NCI-H524 treated with DMSO at 0.1 percent for 48 hours (cell line): ENCODE results near the gene PRSS48.
"Not testable (repeated sequence)": the region's sequence is repeated elsewhere in the genome, so short reads cannot be mapped to it uniquely, and the experiment has no call there.

Experiments
- DNase-seq: peaks from one replicate; lab custom pipeline; 2025; lab: John Stamatoyannopoulos, UW

Gene PRSS48, protein sequence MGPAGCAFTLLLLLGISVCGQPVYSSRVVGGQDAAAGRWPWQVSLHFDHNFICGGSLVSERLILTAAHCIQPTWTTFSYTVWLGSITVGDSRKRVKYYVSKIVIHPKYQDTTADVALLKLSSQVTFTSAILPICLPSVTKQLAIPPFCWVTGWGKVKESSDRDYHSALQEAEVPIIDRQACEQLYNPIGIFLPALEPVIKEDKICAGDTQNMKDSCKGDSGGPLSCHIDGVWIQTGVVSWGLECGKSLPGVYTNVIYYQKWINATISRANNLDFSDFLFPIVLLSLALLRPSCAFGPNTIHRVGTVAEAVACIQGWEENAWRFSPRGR

DNA sequence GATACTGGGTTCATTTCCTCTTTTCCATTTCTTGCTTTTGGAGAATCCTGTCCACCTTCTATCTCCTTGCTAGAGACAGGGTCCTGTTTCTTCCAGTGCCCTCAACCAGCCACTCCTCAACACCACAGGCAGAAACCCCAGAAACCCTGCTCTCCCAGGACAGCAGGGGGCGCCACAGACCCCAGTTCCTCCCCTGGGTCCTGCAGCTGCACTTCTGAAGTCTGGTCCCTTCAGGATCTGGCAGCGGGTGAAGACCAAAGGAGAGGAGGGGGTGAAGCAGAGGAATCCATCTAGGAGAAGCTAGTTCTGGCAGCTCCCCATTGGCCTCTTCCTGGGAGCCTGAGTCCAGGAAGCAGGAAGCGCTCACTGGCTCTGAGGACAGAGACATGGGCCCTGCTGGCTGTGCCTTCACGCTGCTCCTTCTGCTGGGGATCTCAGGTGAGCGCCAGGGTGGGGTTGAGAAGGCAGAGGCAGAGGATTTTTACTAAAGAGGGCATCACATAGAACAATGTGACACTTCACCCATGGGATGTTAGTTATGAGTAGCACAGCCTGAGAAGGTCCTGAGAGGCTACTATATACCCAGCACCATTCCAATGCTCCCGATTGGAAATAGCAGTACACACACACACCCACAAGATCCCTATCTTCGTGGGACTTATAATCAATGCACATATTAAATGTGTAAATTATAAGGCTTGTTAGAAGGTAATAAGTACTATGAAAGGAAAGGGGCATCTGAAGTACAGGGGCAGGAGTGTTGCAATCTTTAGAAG lies at the start of gene PRSS48:
Gene PRSS48, plus strand, starts transcription at position 375 of the 776 bp plus-strand sequence. Its CDS starts 12 bp downstream, at position 387.
- no peak for DNase-seq

DNA sequence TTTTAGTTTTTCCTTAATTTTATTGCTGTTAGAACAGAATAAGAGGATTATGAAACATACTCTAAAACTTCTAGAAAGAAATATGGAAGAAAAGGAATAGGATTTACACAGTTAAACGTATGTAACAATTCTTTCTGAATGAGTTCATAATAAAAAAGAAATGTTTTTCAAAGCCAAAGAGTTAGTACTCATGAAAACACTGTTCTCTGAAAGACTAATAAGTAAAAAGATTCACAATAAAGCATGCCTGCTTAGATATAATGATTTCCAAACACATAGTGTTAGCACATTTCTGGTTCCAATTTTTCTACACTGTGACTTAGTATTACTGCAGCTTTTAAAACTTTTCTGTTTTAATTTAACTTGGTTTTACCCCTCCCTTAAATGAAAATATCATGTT lies 49.8 kb upstream of the PRSS48 start:
- no peak for DNase-seq

GRCh38 chr4:151227731-151228130 lies 49.2 kb upstream of the PRSS48 start:
- no peak for DNase-seq

DNA sequence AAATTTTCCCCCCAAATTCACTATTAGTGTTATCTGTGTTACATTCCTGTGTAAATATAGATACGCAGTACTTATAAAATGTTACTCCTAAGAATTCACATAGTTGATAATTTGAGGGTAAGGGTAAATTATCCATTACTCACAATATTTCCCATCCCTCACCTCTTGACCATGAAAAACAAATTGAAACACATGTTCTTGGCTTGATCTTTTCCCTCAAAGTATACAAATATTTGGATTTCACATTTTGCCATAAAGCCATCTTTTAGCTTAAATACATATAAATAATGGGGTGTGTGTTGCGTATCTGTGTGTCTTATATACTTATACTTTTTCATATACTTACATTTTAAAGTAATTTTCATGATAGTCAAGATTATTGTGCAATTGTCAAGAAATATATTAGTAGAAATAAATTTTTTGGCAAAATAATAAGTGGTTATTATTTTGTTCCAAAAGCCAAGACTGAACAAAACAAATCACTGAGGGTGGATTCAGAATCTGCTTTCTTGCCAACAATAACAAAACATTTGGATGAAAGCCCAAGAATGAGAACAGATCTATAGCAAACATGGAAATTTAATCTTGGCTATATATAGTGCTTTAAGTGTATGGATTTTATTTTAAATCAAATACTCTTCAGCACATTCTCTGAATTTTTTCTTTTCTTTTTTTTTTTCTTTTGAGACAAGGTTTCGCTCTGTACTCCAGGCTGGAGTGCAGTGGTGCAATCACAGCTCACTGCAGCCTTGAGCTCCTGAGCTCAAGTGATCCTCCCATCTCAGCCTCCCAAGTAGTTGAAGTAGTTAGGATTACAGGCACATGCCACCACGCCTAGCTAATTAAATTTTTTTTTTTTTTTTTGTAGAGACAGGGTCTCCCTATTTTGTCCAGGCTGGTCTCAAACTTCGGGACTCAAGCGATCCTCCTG lies 48.5 kb upstream of the PRSS48 start:
- no peak for DNase-seq

DNA sequence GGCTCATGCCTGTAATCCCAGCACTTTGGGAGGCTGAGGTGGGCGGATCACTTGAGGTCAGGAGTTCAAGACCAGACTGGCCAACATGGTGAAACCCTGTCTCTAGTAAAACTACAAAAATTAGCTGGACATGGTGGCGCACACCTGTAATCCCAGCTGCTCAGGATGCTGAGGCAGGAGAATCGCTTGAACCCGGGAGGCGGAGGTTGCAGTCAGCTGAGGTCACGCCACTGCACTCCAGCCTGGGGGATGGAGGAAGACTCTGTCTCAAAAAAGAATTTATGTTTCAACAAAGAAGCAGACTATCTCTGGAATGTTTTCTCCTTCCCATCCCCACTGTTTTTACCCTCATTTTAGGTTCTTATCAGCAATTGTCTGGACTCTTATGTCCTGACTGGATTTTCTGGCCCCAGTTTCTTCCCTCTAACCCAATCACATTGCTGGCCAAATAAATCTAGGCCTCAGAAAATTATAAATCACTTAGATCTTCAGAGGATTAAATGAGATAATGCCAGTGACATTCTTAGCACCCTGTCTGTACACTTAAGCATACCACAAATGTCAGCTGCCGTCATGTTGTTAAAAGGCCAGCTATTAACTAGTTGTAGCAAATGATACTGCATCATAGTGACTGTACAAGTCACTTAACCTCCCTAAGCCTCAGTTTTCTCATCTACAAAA lies 44.9 kb upstream of the PRSS48 start:
- DNase-seq: no peak

DNA sequence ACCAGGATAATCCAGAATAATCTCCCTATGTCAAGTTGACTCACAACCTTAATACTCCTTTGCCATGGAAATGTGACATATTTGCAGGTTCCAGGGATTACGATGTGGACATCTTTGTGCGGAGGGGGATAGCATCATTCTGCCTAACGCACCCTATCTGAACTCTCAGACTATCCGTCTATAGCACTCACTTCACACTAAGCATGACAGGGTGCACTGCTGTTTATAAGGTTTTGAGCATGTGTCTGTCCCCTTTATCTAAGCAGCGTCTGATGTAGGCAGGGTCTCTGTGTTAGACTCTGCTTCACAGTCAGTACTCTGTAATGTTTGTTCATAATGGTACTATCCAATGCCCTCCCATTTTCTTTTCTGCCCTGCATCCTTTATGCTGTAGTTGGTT lies 43.4 kb upstream of the PRSS48 start:
- DNase-seq: no peak

DNA sequence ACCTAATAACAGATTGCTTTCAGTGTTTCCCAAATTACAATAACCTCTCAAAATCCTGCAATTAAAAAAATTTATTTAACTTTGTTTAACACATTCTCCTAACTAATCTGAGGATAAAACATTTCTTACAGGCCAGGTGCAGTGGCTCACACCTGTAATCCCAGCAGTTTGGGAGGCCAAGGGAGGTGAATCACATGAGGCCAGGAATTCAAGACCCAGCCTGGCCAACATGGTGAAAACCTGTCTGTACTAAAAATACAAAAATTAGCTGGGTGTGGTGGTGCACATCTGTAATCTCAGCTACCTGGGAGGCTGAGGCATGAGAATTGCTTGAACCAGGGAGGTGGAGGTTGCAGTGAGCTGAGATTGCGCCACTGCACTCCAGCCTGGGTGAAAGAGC lies 41.6 kb upstream of the PRSS48 start:
- DNase-seq: not testable (repeated sequence)

DNA sequence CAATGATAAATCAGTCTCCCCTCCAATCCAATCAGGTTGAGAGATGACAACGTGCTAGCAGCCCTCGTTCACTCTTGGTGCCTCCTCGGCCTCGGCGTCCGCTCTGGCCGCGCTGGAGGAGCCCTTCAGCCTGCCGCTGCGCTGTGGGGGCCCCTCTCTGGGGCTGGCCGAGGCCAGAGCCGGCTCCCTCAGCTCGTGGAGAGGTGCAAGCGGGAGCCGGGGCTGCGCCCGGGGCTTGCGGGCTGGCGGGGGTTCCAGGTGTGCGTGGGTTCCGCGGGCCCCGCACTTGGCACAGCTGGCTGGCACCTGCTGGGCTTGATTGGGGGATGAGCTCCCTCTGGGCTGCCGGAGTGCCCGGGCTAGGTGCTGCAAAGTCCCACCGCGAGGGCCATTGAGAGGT lies 40.9 kb upstream of the PRSS48 start:
- DNase-seq: no peak

DNA sequence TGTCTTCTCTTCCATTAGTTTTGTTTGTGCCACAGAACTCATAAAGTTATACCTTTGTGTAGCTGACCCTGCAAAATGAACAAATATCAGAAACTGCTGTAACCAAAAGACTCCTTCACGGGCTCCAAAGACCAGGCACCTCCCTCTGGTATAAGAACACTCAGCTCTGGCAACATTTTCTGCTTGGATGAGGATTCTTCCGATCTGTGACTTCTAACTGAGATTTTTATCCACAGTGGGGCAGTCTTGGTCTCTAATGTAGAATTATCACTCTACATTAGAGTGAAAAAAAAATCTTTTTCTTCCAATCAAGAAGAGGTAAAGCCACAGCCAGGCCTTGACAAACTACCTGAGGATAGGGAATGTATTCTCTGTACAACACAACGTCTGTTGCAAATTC lies 38.5 kb upstream of the PRSS48 start:
- DNase-seq: no peak

DNA sequence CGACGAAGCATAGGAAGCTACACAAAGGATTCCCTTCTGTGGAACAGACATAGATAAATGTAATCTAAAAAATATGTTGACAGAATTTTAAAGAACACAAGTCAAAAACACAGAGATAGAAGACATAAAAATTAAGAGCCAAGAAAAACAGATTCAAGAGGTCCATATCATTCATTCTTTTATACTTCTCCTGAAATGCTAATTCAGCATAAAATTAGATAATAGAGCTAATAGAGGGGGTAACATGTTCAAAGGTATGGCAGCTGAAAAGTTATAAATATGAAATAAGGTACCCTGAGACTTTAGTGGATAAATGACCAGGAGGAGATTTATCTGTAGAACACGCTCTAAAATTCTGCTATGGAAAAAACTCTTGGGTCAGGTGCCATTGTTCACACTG lies 37.4 kb upstream of the PRSS48 start:
- DNase-seq: no peak

- no peak for DNase-seq
Measured at GRCh38 chr4:151242305-151242704, 34.7 kb upstream of the PRSS48 start.

- no peak for DNase-seq
Measured at GRCh38 chr4:151246742-151247141, 30.2 kb upstream of the PRSS48 start.

DNA sequence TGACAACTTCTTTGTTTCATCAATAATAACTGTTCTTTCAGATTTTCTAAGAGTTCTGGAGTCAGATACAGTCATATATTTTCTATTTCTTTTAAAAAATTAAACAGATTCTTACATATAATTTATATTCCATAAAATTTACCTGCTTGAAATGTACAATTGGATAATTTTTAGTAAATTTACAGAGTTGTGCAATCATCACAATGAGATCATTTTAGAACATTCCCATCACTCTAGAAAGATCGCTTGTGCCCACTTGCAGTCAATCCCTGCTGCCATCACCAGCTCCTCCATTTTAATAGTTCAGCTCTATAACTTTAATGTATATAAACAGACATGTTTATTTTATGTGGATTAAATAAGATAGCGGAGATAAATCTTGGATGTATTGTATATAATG lies 29.6 kb upstream of the PRSS48 start:
- no peak for DNase-seq

- no peak for DNase-seq
Measured at GRCh38 chr4:151248519-151248918, 28.4 kb upstream of the PRSS48 start.

- no peak for DNase-seq
Measured at GRCh38 chr4:151250706-151251105, 26.3 kb upstream of the PRSS48 start.

GRCh38 chr4:151251603-151252304 lies 25.2 kb upstream of the PRSS48 start:
- no peak for DNase-seq

DNA sequence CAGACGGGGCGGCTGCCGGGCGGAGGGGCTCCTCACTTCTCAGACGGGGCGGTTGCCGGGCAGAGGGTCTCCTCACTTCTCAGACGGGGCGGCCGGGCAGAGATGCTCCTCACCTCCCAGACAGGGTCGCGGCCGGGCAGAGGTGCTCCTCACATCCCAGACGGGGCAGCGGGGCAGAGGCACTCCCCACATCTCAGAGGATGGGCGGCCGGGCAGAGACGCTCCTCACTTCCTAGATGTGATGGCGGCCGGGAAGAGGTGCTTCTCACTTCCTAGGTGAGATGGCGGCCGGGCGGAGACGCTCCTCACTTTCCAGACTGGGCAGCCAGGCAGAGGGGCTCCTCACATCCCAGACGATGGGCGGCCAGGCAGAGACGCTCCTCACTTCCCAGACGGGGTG lies 21.7 kb upstream of the PRSS48 start:
- DNase-seq: not testable (repeated sequence)

DNA sequence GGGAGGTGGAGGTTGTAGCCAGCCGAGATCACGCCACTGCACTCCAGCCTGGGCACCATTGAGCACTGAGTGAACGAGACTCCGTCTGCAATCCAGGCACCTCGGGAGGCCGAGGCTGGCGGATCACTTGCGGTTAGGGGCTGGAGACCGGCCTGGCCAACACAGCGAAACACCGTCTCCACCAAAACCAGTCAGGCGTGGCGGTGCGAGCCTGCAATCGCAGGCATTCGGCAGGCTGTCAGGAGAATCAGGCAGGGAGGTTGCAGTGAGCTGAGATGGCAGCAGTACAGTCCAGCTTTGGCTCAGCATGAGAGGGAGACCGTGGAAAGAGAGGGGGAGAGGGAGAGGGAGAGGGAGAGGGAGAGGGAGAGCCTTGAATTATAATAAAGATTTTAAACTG lies 21.3 kb upstream of the PRSS48 start:
- not testable (repeated sequence) for DNase-seq

DNA sequence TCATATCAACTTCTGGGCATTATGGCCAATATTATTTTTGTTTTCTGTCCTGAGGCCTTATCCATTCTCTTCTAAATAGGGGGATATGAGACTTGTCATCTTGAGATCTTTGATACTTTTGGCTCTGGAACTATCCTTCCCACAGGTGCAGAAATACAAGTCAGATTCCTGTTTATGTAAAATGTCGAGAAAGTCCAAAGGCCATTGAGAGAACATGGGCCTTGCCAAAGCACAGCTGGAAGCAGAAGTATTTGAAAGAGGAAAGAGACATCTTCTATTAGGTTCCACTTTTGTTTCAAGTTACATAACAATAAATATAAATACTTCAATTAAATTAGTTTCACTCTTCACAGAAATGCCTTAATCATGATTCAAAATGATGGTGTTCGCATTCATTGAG lies 20.8 kb upstream of the PRSS48 start:
- DNase-seq: no peak

DNA sequence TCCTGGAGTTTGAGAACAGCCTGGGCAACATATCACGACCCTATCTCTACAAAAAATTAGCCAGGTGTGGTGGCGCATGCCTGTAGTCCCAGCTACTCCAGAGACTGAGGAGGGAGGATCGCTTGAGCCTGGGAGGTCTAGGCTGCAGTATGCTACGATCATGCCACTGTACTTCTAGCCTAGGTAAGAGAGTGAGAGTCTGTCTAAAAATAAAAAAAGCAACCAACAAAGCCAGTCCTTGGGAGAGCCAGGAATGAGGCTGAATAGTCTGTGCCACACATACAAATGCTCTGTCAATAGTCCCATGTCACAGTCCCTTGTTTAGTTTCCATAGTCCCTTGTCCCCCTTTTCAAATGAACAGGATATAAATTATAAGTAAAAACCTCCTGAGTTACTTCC lies 19.3 kb upstream of the PRSS48 start:
- no peak for DNase-seq

DNA sequence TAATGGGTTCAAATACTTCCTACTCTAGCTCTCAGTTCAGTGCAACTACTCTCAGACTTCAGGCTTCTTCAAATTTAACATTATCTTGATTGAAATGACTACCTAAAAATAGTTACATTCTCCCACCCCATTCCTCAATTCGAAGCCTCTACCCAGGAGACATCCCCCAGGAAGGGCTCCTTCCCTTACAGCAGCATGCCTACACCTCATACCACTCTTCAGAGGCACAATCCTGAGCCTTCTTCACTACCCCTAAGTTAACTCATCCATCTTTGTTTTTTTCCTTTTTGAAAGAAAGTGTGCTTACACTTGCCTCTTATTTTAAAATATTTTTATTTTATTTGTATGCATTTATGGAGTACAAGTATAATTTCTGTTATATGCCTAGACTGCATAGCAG lies 17.2 kb upstream of the PRSS48 start:
- no peak for DNase-seq
